Measurements from ENCODE around the gene ABLIM3. TPM values are rescaled to one million over a fixed set of nuclear protein-coding genes. Genes with fewer than 3 reads are reported as not detected.

ABLIM3 gene
- total RNA-seq, 1 donor from 2014 or later: 87.7 TPM

DNA sequence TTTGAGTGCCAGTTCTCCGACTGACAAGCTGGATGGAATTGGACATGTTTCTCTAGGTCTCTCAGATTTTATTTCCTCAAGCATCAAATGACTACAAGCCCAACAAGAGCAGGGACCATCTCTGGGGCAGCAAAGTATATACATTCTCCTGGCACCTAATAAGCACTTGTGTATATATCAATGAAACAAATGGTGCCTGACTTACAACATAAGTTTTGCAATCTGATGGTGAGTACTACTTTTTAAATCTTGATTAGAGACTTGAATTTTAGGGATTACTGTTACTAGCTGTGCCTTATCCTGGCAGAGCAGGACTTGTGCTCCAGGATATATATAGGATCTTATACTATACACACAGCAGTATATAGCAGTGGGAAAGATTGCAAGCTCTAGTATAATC lies 8.8 kb upstream of the ABLIM3 start:
- ATAC-seq (no peak), DNase-seq (ENCODE audit: low spot score) (no peak)

- peak; percentile 85 for DNase-seq (ENCODE audit: low spot score)
- ATAC-seq: peak; percentile 77
Measured at GRCh38 chr5:149133795-149134777, 7.2 kb upstream of the ABLIM3 start.

DNA sequence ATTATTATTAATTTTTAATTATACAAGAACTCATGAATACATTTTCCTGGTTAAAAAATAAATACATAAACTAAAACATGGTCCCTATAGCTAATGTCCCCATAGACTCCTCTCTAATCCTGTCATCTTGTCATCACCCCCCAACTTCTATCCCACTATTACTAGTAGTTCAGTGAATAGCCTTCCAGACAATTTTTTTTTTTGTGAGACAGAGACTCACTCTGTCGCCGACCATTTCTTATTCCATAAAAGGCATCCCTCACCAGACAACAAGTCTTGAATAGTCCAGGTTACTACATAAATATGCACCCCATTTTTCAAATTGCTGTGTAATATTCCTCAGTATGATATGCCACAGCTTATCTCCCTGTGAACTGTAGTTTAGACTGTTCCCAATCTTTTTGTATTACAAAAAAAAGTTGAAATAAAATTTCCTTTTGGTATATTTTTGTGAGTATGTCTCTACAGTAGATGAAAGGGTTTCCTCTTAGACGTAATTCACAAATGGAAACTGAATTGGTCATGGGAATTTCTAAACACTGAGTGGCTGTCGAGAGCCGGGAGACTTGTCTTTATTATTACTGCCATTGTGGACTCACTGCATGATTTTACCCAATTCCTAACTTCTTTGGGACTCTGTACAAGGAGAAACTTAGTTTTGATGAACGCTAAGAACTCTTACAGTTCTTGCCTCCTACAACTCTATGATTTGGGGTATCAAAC lies 6.4 kb upstream of the ABLIM3 start:
- DNase-seq (ENCODE audit: low spot score) (no peak), ATAC-seq (no peak)

DNA sequence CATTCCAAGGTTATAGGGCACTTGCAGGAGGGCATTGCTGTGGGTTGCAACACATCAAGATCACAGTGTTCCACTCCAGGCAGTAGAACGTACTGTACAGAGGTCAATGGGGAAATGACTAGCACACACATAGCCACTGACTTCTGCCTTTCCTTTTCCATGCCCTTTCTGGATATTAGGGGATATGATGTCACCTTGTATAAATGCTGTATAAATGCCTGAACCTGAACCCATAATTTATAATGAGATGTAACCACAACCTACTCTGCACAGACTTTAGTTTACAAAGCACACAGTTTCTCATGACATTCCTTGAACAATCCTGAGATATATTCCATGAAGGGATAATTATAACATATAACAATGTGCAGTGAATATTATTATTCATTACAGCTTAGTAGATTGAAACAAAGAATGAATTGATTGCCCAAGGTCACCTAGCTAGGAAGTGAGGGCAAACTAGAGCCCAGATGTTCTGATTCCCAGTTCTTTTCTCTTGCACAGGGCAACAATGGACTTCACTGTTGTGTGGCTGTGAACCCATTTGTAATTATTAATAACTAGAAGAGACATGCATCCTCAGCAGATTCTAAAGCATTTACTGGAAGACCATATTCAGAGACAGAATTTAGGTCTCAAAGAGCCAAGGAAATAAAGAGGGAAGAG lies 5.6 kb upstream of the ABLIM3 start:
- ATAC-seq: peak; percentile 81
- peak; percentile 81 for DNase-seq (ENCODE audit: low spot score)

DNA sequence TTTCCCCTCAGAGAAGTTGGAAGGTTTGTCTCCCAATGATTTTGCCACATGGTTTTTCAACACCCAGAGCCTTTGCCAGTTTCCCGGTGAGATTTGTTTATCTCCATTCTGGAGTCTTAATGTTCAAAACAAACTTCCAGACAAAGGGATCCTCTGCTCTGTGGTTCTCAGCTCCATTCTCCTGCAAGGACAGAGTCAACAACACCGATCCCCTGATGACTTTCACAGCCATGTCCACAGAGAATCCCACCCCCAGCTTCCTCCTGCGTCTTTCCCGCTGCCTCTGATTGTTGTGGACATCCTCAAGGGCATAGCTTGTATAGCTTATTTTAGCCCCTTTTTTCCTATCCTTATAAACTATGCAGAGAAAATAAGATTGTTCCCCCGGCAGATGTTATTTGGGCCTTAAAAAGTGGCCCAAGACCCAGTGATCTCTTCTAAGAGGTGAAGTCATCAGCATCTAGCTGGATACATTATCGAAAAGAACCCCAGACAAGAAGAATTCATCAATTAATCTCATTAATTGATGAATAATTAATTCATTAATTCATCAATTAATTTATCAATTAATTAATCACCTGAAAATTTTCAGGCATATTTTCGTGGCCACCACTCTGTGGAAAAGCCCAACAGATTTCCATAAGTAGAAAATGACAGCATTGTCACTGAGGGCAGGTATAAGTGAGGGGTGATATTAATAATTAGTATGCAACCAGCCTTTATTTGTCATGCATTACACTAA lies 2.9 kb upstream of the ABLIM3 start:
- no peak for DNase-seq (ENCODE audit: low spot score)
- ATAC-seq: no peak

GRCh38 chr5:149140197-149141002 lies 893 bp upstream of the ABLIM3 start:
- DNase-seq (ENCODE audit: low spot score): no peak
- ATAC-seq: no peak

GRCh38 chr5:149141957-149142851 lies 911 bp downstream of the ABLIM3 start:
- DNase-seq (ENCODE audit: low spot score): peak; percentile 77
- ATAC-seq: peak; percentile 65

DNA sequence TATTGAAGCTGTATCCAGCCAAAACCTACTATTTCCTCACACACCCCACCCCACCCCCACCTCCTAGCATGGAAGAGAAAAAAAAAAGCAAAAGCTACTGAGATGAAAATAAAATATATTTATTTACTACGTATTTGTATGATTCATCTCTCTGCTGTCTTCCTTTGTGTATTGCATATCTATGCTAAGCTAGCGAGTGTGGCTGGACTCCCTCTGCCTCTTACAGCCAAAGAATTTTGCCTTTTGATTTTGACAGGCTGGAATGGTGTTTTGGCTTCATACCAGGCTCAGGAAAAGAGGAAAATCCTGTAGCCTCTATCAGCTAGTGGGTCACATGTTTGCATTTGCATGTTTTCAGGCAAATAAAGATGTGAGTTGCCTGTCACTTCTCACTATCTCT lies 2.2 kb downstream of the ABLIM3 start:
- no peak for DNase-seq (ENCODE audit: low spot score)
- no peak for ATAC-seq

GRCh38 chr5:149144637-149145036 lies 3.3 kb downstream of the ABLIM3 start:
- ATAC-seq: peak; percentile 38
- no peak for DNase-seq (ENCODE audit: low spot score)

- ATAC-seq (no peak), DNase-seq (ENCODE audit: low spot score) (no peak)
Measured at GRCh38 chr5:149145138-149145537, 3.8 kb downstream of the ABLIM3 start.

GRCh38 chr5:149147676-149148075 lies 6.4 kb downstream of the ABLIM3 start:
- ATAC-seq (no peak), DNase-seq (ENCODE audit: low spot score) (no peak)

GRCh38 chr5:149149942-149150341 lies 8.6 kb downstream of the ABLIM3 start:
- peak; percentile 74 for DNase-seq (ENCODE audit: low spot score)
- ATAC-seq: peak; percentile 61

GRCh38 chr5:149150457-149150856 lies 9.2 kb downstream of the ABLIM3 start:
- peak; percentile 15 for ATAC-seq
- no peak for DNase-seq (ENCODE audit: low spot score)

GRCh38 chr5:149151717-149152116 lies 10.4 kb downstream of the ABLIM3 start:
- ATAC-seq: peak; percentile 60
- DNase-seq (ENCODE audit: low spot score): peak; percentile 69

GRCh38 chr5:149152317-149152746 lies 11.0 kb downstream of the ABLIM3 start:
- peak; percentile 76 for DNase-seq (ENCODE audit: low spot score)

DNA sequence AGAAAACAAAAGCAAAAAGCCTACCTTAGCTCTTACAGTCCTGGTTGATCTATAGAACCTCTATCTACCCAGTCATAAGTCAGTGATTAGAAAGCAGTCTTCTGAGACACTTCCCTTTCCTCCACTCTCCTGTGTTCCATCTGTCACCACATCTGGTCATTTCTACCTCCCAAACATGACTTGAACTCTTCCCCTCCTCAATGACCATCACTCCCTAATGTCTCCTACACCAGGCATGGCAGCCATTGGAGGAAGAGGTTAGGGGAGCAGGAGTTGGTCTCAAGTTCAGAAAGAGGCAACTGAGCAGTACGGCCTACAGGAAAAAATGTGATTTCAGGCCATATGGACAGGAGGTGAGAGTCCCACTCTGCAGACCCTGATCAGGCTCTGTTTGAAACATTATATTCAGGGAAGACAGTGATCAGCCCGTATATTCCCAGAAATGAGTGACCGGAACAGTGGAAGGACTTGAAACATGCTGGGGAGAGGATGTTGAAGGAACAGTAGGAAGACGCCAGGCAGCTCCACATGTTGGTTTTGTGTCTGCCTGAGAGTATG lies 12.0 kb downstream of the ABLIM3 start:
- ATAC-seq (no peak), DNase-seq (ENCODE audit: low spot score) (no peak)

More at GRCh38 chr5:149152317-149152746, 11.0 kb downstream of the ABLIM3 start:
- peak; percentile 66 for ATAC-seq

DNA sequence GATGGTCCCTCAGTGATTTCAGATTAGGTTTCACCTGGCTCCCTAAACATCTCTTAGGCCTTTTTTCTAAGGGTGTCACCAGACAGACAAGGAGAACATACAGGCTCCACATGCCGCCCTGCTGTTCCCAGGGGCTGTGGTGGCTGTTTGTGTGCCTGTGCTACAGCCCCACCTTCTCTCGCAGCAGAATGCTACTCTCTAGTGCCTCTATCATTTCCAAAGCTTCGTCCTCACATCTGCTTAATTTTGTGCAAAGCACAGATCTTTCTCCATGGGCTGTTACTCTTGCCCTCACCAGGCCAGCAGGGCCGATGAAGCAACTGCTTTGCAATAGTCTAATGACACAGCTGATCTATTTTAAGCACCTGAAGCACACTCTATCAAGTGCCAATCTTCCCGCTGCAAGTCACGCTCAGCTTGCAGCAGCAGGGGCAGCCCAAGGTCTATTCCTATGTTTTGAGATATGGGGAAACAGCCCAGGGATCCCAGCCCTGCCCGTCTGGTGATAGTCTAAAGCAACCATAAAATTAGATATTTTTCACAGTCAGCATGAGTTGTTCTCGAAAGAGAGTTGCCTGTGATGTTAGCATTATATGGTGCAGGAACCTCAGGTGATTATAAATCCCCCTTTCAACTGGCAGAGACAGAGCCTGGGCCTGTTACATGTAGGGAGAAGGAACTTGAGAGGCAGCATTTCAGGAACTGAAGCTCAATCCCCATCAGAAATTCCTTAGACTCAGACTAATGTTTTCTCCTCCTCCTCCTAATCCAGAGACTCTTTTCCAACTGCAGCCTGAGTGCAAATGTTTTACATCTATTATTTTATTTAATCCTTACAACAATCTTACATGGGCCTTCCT lies 12.7 kb downstream of the ABLIM3 start:
- DNase-seq (ENCODE audit: low spot score): peak; percentile 88
- peak; percentile 61 for ATAC-seq

Measured in left lobe of liver (tissue), 2 donors.